ENCODE results near the gene ZNF281. TPM values are rescaled to one million over a fixed set of nuclear protein-coding genes. Genes with fewer than 3 reads are reported as not detected.

The ZNF281 gene
- polyA plus RNA-seq, 1 experiment: 17.7 TPM

DNA sequence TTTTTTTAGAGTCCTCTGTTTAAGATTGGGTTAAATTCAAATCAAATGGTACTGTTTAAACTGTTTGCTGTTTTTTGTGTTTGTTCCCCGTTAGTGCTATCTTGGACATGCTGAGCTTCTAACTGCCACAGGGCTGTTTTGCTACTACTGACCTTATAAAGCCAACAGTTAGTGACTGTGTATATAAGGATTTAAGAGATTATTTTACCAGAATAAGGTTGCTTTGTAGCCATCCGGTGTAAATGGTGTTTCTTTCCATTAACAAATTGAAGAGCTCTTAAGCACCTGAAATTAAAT, 37.0 kb downstream of the ZNF281 start:
- no peak overlapping the region for H3K27ac ChIP-seq (ENCODE audit: low read depth, low read length)
- no peaks in the 10 kb centered on the region for H3K9me3 ChIP-seq (ENCODE audit: control insufficient read depth, insufficient read depth, low read length)
- H3K4me3 ChIP-seq (ENCODE audit: low read depth, low read length): no peak overlapping the region
- POLR2A ChIA-PET: interaction anchor here (0.5 kb wide), 1 partner anchor 14 kb away, joined by 5 read pairs; no protein-coding TSS in a partner anchor
- CTCF ChIA-PET: interaction anchor here (0.8 to 3.8 kb wide), 4 partner anchors 14 to 232 kb away, joined by 3 to 20 read pairs (median 4); no protein-coding TSS in a partner anchor
- TF ChIP-seq CTCF (IDR thresholded peaks at IDR 0.05; ENCODE audit: low read depth, low read length): no peak
- no peak for DNase-seq (ENCODE audit: low read depth, low spot score)
- no peaks in the 10 kb centered on the region for H3K27me3 ChIP-seq (ENCODE audit: control insufficient read depth, insufficient read depth, low read length)

- ChIA-PET POLR2A (no interaction called here), CTCF (interaction anchor here (1.4 to 3.8 kb wide), 2 partner anchors 34 to 64 kb away, joined by 4 to 20 read pairs; no protein-coding TSS in a partner anchor)
- H3K9me3 ChIP-seq (ENCODE audit: control insufficient read depth, insufficient read depth, low read length): no peaks in the 10 kb centered on the region
- peak; percentile 27 for DNase-seq (ENCODE audit: low read depth, low spot score)
- no peak overlapping the region for H3K27ac ChIP-seq (ENCODE audit: low read depth, low read length)
- TF ChIP-seq CTCF (IDR thresholded peaks at IDR 0.05; ENCODE audit: low read depth, low read length): no peak
- H3K27me3 ChIP-seq (ENCODE audit: control insufficient read depth, insufficient read depth, low read length): no peaks in the 10 kb centered on the region
- no peak overlapping the region for H3K4me3 ChIP-seq (ENCODE audit: low read depth, low read length)
Observed at GRCh38 chr1:200372095-200372884, 37.5 kb downstream of the ZNF281 start.

DNA sequence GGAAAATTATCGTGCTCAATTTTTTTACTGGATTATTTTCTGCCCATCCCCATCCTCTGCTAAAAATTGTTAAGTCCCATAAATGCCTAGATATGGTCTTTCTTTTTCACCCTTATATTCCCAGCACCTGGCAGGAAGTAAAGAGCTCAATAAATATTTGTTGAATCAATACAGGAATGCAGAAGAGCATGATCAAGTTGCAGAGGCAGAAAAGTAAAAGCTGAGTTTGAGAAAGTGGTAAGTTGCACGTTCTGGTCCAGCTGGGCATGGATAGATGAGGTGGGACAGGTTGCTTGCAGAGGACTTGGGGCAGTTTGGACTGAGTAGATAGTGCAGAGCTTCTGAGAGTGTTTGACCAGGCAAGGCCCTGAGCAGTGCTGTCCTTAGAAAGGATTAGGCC, 40.1 kb downstream of the ZNF281 start:
- Histone ChIP-seq H3K27me3 (ENCODE audit: control insufficient read depth, insufficient read depth, low read length) (no peaks in the 10 kb centered on the region), H3K9me3 (ENCODE audit: control insufficient read depth, insufficient read depth, low read length) (no peaks in the 10 kb centered on the region), H3K4me3 (ENCODE audit: low read depth, low read length) (no peak overlapping the region), H3K27ac (ENCODE audit: low read depth, low read length) (no peak overlapping the region)
- no peak for DNase-seq (ENCODE audit: low read depth, low spot score)
- ChIA-PET CTCF (no interaction called here), POLR2A (no interaction called here)
- TF ChIP-seq CTCF (IDR thresholded peaks at IDR 0.05; ENCODE audit: low read depth, low read length): no peak

DNA sequence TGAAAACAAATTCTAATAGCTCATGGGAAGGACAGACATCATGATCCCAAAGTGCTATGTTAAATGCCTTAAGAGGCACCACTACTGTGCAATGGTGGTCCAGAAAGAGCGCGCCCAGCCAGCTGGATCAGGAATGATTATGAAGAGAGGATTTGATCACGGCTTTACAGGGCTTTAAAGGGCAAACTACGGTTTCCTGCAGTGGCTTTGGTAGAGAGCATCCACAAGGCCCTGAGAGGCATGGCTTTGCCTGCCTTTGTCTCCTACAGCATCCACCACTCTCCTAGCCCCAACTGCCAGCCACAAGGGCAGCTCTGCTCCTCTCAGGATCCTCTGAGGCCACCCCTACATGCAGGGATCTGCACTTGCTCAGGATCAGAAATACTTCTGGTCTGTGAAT, 40.7 kb downstream of the ZNF281 start:
- TF ChIP-seq CTCF (IDR thresholded peaks at IDR 0.05; ENCODE audit: low read depth, low read length): no peak
- H3K4me3 ChIP-seq (ENCODE audit: low read depth, low read length): no peak overlapping the region
- H3K27ac ChIP-seq (ENCODE audit: low read depth, low read length): no peak overlapping the region
- ChIA-PET POLR2A (interaction anchor here (1.0 kb wide), 1 partner anchor 115 kb away, joined by 3 read pairs; no protein-coding TSS in a partner anchor), CTCF (interaction anchor here (1.4 to 1.6 kb wide), 2 partner anchors 62 to 119 kb away, joined by 3 to 6 read pairs; no protein-coding TSS in a partner anchor)
- H3K9me3 ChIP-seq (ENCODE audit: control insufficient read depth, insufficient read depth, low read length): no peaks in the 10 kb centered on the region
- no peaks in the 10 kb centered on the region for H3K27me3 ChIP-seq (ENCODE audit: control insufficient read depth, insufficient read depth, low read length)
- no peak for DNase-seq (ENCODE audit: low read depth, low spot score)

- no peak for DNase-seq (ENCODE audit: low read depth, low spot score)
- no peaks in the 10 kb centered on the region for H3K9me3 ChIP-seq (ENCODE audit: control insufficient read depth, insufficient read depth, low read length)
- no peaks in the 10 kb centered on the region for H3K27me3 ChIP-seq (ENCODE audit: control insufficient read depth, insufficient read depth, low read length)
- no peak overlapping the region for H3K4me3 ChIP-seq (ENCODE audit: low read depth, low read length)
- POLR2A ChIA-PET: interaction anchor here (1.0 to 1.8 kb wide), 2 partner anchors 11 to 115 kb away, joined by 3 to 4 read pairs; no protein-coding TSS in a partner anchor
- no peak for TF ChIP-seq CTCF (IDR thresholded peaks at IDR 0.05; ENCODE audit: low read depth, low read length)
- CTCF ChIA-PET: interaction anchor here (1.4 to 1.6 kb wide), 2 partner anchors 61 to 120 kb away, joined by 3 to 6 read pairs; no protein-coding TSS in a partner anchor
- H3K27ac ChIP-seq (ENCODE audit: low read depth, low read length): no peak overlapping the region
Observed at GRCh38 chr1:200368556-200368955, 41.3 kb downstream of the ZNF281 start.
